ENCODE measurements around the gene ZSWIM9.

ZSWIM9 gene

GRCh38 chr19:48203794-48204628 is 33.5 kb downstream of the ZSWIM9 start (continued):
- 0 out of 2 replicates have a peak, but pooled peaks have one; percentile 10 for TF ChIP-seq ZBTB11 (tag by site-specific recombination; conservative IDR thresholded peaks at IDR 0.05; ENCODE audit: low read depth)
- 0 out of 2 replicates have a peak, but pooled peaks have one; percentile 9 for TF ChIP-seq ZBTB20 (tag by site-specific recombination; IDR thresholded peaks at IDR 0.05)
- TF ChIP-seq WT1 (tag by site-specific recombination; IDR thresholded peaks at IDR 0.05): 0 out of 2 replicates have a peak, but pooled peaks have one; percentile 18
- TF ChIP-seq ZBTB10 (tag by site-specific recombination; IDR thresholded peaks at IDR 0.05): 0 out of 2 replicates have a peak, but pooled peaks have one; percentile 67
- TF ChIP-seq ZNF76 (tag by site-specific recombination; IDR thresholded peaks at IDR 0.05; ENCODE audit: borderline replicate concordance, low read depth): peak; percentile 84
- peak; percentile 94 for TF ChIP-seq ZBTB17 (tag by site-specific recombination; IDR thresholded peaks at IDR 0.05)
- no peak for TF ChIP-seq PRDM1 (tag by site-specific recombination; IDR thresholded peaks at IDR 0.05)
- no peak for TF ChIP-seq ZNF23 (tag by site-specific recombination; IDR thresholded peaks at IDR 0.05; ENCODE audit: borderline replicate concordance)
- TF ChIP-seq ZNF600 (tag by site-specific recombination; IDR thresholded peaks at IDR 0.05): peak; percentile 26
- TF ChIP-seq ZNF629 (tag by site-specific recombination; IDR thresholded peaks at IDR 0.05): 0 out of 2 replicates have a peak, but pooled peaks have one; percentile 26
- TF ChIP-seq GLIS2 (tag by site-specific recombination; IDR thresholded peaks at IDR 0.05): peak; percentile 52; the same call in 1 of the 2 replicates
- 0 out of 2 replicates have a peak, but pooled peaks have one; percentile 56 for TF ChIP-seq ZNF610 (tag by site-specific recombination; IDR thresholded peaks at IDR 0.05; ENCODE audit: borderline replicate concordance)
- TF ChIP-seq ZNF843 (tag by site-specific recombination; IDR thresholded peaks at IDR 0.05): peak; percentile 22; the same call in 1 of the 2 replicates
- TF ChIP-seq KLF9 (tag by site-specific recombination; IDR thresholded peaks at IDR 0.05; ENCODE audit: low read depth): peak; percentile 22; the same call in 1 of the 2 replicates
- TF ChIP-seq ZNF114 (tag by site-specific recombination; IDR thresholded peaks at IDR 0.05): no peak
- peak; percentile 78 for TF ChIP-seq SP2 (tag by site-specific recombination; IDR thresholded peaks at IDR 0.05)
- TF ChIP-seq ZBTB8A (tag by site-specific recombination; IDR thresholded peaks at IDR 0.05): no peak
- TF ChIP-seq GLI4 (tag by site-specific recombination; IDR thresholded peaks at IDR 0.05): peak; percentile 41; the same call in 1 of the 2 replicates
- no peak for TF ChIP-seq ZNF660 (tag by site-specific recombination; IDR thresholded peaks at IDR 0.05)
- TF ChIP-seq ZNF121 (tag by site-specific recombination; IDR thresholded peaks at IDR 0.05): peak; percentile 93; the same call in 1 of the 2 replicates
- peak; percentile 98 for TF ChIP-seq SCRT2 (tag by site-specific recombination; IDR thresholded peaks at IDR 0.05)
- peak; percentile 50 for TF ChIP-seq SP3 (tag by site-specific recombination; IDR thresholded peaks at IDR 0.05)
- no peak for TF ChIP-seq ZNF777 (tag by site-specific recombination; IDR thresholded peaks at IDR 0.05; ENCODE audit: borderline replicate concordance)

Measured in HEK293 (cell line).